Fibroblast of lung (primary cell): ENCODE results near the gene NOL12. TPM values are rescaled to one million over a fixed set of nuclear protein-coding genes. Genes with fewer than 3 reads are reported as not detected.
A peak's percentile ranks its signal among the peaks of the same experiment; 100 is the strongest.

Experiments
- DNase-seq, 2 donors: peaks; one replicate each; pipeline versions ENCODE4 v3.0.0 to v3.0.0-alpha.2; 2010; ENCODE audit warnings: low read depth in 2 of 2
- H2AFZ ChIP-seq: 2 replicates; pipeline ENCODE4 v1.5.1; 2012; ENCODE audit warnings: low read length, control low read depth, inconsistent platforms
- H3K27ac ChIP-seq: 2 replicates; pipeline ENCODE4 v1.5.1; 2011; ENCODE audit warnings: low read length, control low read depth; ENCODE audit not compliant: insufficient read depth
- H3K27me3 ChIP-seq: 2 replicates; pipeline ENCODE4 v1.5.1; 2011; ENCODE audit warnings: mild to moderate bottlenecking, low read length; ENCODE audit not compliant: control insufficient read depth, insufficient read depth
- H3K36me3 ChIP-seq: 2 replicates; pipeline ENCODE4 v1.5.1; 2011; ENCODE audit warnings: low read length; ENCODE audit not compliant: control insufficient read depth, insufficient read depth
- H3K4me1 ChIP-seq: 2 replicates; pipeline ENCODE4 v1.5.1; 2011; ENCODE audit warnings: low read length; ENCODE audit not compliant: control insufficient read depth, insufficient read depth; ENCODE audit errors: extremely low read depth
- H3K4me2 ChIP-seq: 2 replicates; pipeline ENCODE4 v1.5.1; 2011; ENCODE audit warnings: low read length, control low read depth; ENCODE audit not compliant: insufficient read depth; ENCODE audit errors: extremely low read depth
- H3K4me3 ChIP-seq, 4 experiments: fragments of 200-600 bp in 1 of 4; sonication (generic) in 1 of 4; replicated peaks in 1 of 4; 2 replicates each; pipeline ENCODE4 v1.5.1; 2011 to 2016; ENCODE audit warnings: low read length in 4 of 4, low read depth in 3 of 4, mild to moderate bottlenecking in 3 of 4, control low read depth in 2 of 4, inconsistent platforms in 1 of 4, mixed read lengths in 1 of 4; ENCODE audit not compliant: insufficient read depth in 1 of 4; ENCODE audit errors: control extremely low read depth in 1 of 4
- H3K79me2 ChIP-seq: 2 replicates; pipeline ENCODE4 v1.5.1; 2012; ENCODE audit warnings: mild to moderate bottlenecking, low read length, inconsistent platforms; ENCODE audit not compliant: control insufficient read depth, insufficient read depth
- H3K9ac ChIP-seq: 2 replicates; pipeline ENCODE4 v1.5.1; 2011; ENCODE audit warnings: mild to moderate bottlenecking, low read length, control low read depth; ENCODE audit not compliant: insufficient read depth
- H3K9me3 ChIP-seq: 2 replicates; pipeline ENCODE4 v1.5.1; 2012; ENCODE audit warnings: low read depth, low read length; ENCODE audit not compliant: control insufficient read depth, insufficient read depth
- H4K20me1 ChIP-seq: 2 replicates; pipeline ENCODE4 v1.5.1; 2011; ENCODE audit warnings: low read length; ENCODE audit not compliant: control insufficient read depth, insufficient read depth; ENCODE audit errors: extremely low read depth
- CTCF ChIP-seq, 2 donors: IDR thresholded peaks in 1 of 2; conservative IDR thresholded peaks in 1 of 2; 1 replicate in 1 of 2; 2 replicates in 1 of 2; pipeline ENCODE4 v1.5.1; 2011 to 2012; ENCODE audit warnings: low read length in 2 of 2, control low read depth in 1 of 2, inconsistent platforms in 1 of 2, low read depth in 1 of 2, mild to moderate bottlenecking in 1 of 2
- EZH2 ChIP-seq: IDR thresholded peaks from 2 replicates; pipeline ENCODE4 v1.5.1; 2012; ENCODE audit warnings: low read length, control low read depth, mild to moderate bottlenecking; ENCODE audit errors: missing control alignments
- polyA plus RNA-seq, 2 donors: library from polyadenylated mRNA; depleted of rRNA in 1 of 2; stranded (reverse) in 1 of 2; unstranded in 1 of 2; fragments of >200 nt; gene quantifications; 2 replicates each; pipeline ENCODE4 v1.2.1, GENCODE V29; 2011 to 2012; ENCODE audit warnings: missing spikeins in 1 of 2
- total RNA-seq: library from RNA; depleted of rRNA; stranded (reverse); fragments of >200 nt; gene quantifications from 2 replicates; pipeline ENCODE4 v1.2.1, GENCODE V29; 2014

The NOL12 gene
- total and polyA plus RNA-seq, 2 donors (not counting 1 experiment from before 2014, with no cell fraction given), result 12.8 to 15.4 TPM

GRCh38 chr22:37672920-37673455 is 13.2 kb upstream of the NOL12 start:
- no peak overlapping the region for H3K4me2 ChIP-seq
- H3K9me3 ChIP-seq, result no peaks in the 10 kb centered on the region
- H3K9ac ChIP-seq, result no peak overlapping the region
- no peak for TF ChIP-seq EZH2
- TF ChIP-seq CTCF (conservative IDR thresholded peaks at IDR 0.05 in 1 of 2, IDR thresholded peaks at IDR 0.05 in 1 of 2; ENCODE audit: low read depth in 1 of 2, low read length in 2 of 2), result no peak
- H4K20me1 ChIP-seq, result no peaks in the 10 kb centered on the region
- H2AFZ ChIP-seq, result no peak overlapping the region
- peaks cover 2% of the 10 kb centered on the region for H3K4me1 ChIP-seq
- peaks cover 5% of the 10 kb centered on the region for H3K36me3 ChIP-seq
- DNase-seq, result no peak
- H3K4me3 ChIP-seq, result no peak overlapping the region
- H3K27ac ChIP-seq, result no peak overlapping the region
- H3K79me2 ChIP-seq, result peaks cover 23% of the 10 kb centered on the region
- no peaks in the 10 kb centered on the region for H3K27me3 ChIP-seq

- H4K20me1 ChIP-seq, result peaks cover 2% of the 10 kb centered on the region
- peaks cover 11% of the 10 kb centered on the region for H3K36me3 ChIP-seq
- H3K27ac ChIP-seq, result peak overlapping the region; percentile 52
- no peak for DNase-seq
- TF ChIP-seq EZH2 (no peak), CTCF (conservative IDR thresholded peaks at IDR 0.05 in 1 of 2, IDR thresholded peaks at IDR 0.05 in 1 of 2; ENCODE audit: low read depth in 1 of 2, low read length in 2 of 2) (no peak)
- H3K4me3 ChIP-seq, result no peak overlapping the region
- H3K9me3 ChIP-seq, result no peaks in the 10 kb centered on the region
- H3K4me2 ChIP-seq, result no peak overlapping the region
- H3K4me1 ChIP-seq, result peaks cover 5% of the 10 kb centered on the region
- no peak overlapping the region for H3K9ac ChIP-seq
- H3K79me2 ChIP-seq, result peaks cover 29% of the 10 kb centered on the region
- no peak overlapping the region for H2AFZ ChIP-seq
- no peaks in the 10 kb centered on the region for H3K27me3 ChIP-seq
Observed at GRCh38 chr22:37674248-37674647, 11.9 kb upstream of the NOL12 start.

GRCh38 chr22:37674951-37675929 is 10.9 kb upstream of the NOL12 start, which contains the start of gene LGALS1:
LGALS1 (plus strand) TSS chr22:37675636; CDS start chr22:37675703, 67 bp downstream.
- TF ChIP-seq EZH2 (no peak), CTCF (conservative IDR thresholded peaks at IDR 0.05 in 1 of 2, IDR thresholded peaks at IDR 0.05 in 1 of 2; ENCODE audit: low read depth in 1 of 2, low read length in 2 of 2) (no peak)
- peak; percentile 98 to 99 for DNase-seq
- Histone ChIP-seq H3K79me2 (peaks cover 31% of the 10 kb centered on the region), H3K36me3 (peaks cover 17% of the 10 kb centered on the region), H3K9me3 (no peaks in the 10 kb centered on the region), H3K27ac (peak within 1 kb of the TSS; percentile 95), H3K9ac (peak within 1 kb of the TSS; percentile 87), H3K4me1 (peaks cover 7% of the 10 kb centered on the region), H3K4me3 (peak within 1 kb of the TSS; percentile 93 to 100 (median 98)), H4K20me1 (peaks cover 3% of the 10 kb centered on the region), H2AFZ (peak within 1 kb of the TSS; percentile 39), H3K27me3 (no peaks in the 10 kb centered on the region), H3K4me2 (peak within 1 kb of the TSS; percentile 78)
